HL-60/S4 (cell line): Measurements from ENCODE around the gene TSPEAR.
"Not testable (repeated sequence)": the region's sequence is repeated elsewhere in the genome, so short reads cannot be mapped to it uniquely, and the experiment has no call there.

ENCODE experiments used
- in situ Hi-C: fragments of 300-500 bp; cut with MboI; formaldehyde crosslinking; loops from 2 replicates; pipeline ENCODE4 v1.14.3; 2022; ENCODE audit warnings: low sequenced_read_pairs

TSPEAR gene

DNA sequence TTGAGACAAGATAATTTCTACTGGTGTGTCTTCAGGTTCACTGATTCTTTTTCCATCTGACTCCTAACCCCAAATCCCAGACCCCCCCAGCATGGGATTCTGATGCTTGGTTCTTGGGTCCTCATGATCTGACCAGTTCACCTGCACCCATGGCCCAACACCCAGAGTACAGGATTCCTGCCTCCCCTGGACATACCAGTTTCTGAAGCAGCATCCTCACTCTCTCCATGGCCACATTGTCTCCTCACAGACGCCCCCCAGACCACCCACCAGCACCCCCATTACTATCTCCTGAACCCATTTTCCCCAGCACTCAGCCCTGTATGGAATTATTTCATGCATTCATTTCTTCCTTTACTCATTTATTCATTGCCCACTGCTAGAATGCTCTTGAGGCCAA, 54.5 kb downstream of the TSPEAR start:
- in situ Hi-C loops: no loop called here

DNA sequence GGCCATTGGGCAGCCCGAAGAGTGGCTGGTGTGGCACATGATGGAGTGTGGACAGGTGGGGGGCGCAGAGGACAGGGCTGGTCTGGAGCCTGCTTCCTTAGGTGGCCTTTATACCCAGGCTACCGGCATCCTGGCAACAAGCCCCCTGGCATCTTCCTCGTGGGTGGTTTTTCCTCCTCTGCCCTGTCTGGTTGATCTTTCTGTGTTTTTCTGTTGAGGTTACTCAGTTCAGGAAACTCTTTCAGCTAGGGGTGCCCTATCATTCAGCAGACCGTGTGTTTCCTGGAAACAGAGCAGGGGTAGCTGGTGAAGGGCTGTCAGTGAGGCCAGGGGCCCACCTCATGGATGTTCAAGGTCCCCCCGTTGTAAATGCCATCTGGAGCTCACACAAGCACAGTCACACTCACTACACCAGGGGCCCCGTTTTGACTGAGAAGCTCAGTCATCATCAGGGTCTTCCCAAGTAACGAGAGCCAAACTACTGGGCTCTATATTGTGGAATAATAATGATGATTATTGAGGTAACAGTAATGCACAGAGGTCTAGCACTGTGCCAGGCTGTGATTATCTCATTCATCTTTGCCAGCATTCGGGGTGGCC, 56.7 kb downstream of the TSPEAR start, which contains the start of gene KRTAP12-4:
Gene KRTAP12-4, minus strand, starts transcription at position 84 of the 600 bp plus-strand sequence. Its CDS starts 45 bp downstream, at position 39.
- in situ Hi-C loops: no loop called here

GRCh38 chr21:44653656-44654575, 57.5 kb downstream of the TSPEAR start:
- in situ Hi-C loops: no loop called here

DNA sequence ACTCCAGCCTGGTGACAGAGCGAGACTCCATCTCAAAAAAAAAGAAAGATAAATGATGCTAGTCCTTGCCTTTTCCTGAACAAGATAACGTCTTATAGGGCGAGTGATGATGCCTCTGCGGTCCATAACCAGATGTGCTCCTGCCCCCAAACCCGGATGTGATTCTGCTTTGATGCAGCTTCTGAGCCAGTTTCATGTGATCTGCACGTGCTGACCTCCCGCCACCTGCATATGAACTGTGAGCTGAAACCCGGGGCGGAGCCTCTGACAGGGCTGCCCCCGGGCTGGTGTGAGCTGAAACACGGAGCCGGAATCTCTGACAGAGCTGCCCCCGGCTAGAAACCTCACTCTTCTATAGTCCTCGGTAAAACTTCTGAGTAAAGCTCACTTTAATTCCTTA, 58.2 kb downstream of the TSPEAR start:
- in situ Hi-C loops: no loop called here

DNA sequence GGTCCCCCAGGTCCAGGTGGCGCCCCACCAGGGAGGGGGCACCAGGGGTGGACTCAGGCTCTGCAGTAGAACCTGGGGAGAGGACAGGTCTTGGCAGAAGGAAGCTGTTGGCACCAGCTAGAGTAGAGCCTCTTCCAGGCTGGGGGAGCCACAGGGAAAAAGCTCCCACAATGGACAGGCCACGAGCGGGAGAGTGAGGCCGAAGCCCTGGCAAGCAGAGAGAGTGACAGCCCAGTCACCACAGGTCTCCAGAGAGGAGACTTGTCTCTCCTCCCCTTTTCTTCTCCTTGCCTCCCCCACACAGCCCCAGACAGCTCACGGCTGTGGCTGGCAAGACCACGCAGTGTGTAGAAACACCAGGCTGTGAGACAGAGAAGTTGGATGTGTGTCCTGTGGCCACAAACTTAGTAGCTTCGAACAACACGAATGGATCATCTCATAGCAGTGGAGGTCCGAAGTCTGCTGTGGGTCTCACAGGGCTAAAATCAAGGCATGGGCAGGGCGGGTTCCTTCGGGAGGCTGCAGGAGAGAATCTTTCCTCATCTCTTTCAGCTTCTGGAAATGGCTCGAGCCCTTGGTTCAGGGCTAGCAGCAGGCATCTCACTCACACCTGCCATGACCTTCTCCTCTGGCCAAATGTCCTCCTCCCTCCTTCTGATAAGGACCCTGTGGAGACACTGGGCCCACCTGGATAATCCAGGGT, 60.2 kb downstream of the TSPEAR start:
- in situ Hi-C loops: no loop called here

DNA sequence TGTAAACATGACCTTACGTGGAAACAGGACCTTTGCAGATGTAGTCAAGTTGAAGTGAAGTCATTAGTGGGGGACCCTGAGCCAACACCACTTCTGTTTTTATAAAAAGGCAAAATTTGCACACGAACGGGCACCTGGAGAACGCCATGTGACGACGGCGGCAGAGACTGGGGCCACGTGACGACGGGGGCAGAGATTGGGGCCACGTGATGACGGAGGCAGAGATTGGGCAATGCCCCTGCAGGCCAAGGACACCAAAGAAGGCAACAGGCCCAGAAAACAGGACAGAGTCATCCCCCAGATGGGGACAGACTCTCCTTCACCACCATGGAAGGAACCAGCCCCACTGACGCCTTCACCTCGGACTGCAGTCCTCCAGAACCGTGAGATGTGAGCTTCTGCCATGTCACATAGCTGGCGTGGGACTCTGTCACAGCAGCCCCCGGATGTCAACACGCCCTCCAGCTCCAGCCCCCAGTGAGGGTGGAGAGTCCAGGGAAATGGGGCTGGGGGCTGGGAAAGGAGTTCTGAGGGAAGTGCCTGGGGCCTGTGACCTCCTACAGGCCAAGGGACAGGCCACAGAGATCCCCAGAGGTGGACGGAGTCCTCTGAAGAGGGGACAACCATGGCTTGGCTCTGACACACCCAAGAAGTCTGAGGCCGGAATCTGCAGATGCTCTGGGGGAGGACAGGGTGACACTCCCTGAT, 61.0 kb downstream of the TSPEAR start:
- in situ Hi-C loops: no loop called here

DNA sequence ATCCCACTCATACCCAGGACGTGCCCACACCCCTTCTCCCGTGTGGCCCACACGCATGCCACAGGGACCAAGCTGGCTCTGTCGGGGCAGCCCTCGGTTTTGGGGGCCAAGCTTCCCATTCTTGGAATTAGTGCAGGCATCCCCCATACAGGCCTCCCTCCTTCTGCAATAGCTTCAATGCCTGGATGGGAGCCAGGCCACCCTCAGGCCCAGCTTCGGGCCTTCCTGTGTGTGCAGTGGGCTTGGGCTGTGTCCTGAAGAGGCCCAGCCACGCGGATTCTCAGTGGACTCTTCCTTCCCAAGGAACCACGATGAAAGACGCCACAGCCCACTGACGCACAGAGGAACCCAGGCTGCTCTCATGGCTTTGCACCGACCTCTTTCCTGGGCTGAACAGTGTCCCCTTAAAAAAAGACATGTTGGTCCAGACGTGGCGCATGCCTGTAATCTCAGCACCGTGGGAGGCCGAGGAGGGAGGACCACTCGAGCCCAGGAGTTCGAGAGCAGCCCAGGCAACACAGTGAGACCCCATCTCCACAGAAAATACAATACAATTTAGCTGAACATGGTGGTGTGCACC, 61.8 kb downstream of the TSPEAR start:
- in situ Hi-C loops: no loop called here

- in situ Hi-C loops: no loop called here
Measured at GRCh38 chr21:44648557-44649311, 62.6 kb downstream of the TSPEAR start.

- in situ Hi-C loops: no loop called here
Measured at GRCh38 chr21:44647222-44647552, 64.2 kb downstream of the TSPEAR start.

DNA sequence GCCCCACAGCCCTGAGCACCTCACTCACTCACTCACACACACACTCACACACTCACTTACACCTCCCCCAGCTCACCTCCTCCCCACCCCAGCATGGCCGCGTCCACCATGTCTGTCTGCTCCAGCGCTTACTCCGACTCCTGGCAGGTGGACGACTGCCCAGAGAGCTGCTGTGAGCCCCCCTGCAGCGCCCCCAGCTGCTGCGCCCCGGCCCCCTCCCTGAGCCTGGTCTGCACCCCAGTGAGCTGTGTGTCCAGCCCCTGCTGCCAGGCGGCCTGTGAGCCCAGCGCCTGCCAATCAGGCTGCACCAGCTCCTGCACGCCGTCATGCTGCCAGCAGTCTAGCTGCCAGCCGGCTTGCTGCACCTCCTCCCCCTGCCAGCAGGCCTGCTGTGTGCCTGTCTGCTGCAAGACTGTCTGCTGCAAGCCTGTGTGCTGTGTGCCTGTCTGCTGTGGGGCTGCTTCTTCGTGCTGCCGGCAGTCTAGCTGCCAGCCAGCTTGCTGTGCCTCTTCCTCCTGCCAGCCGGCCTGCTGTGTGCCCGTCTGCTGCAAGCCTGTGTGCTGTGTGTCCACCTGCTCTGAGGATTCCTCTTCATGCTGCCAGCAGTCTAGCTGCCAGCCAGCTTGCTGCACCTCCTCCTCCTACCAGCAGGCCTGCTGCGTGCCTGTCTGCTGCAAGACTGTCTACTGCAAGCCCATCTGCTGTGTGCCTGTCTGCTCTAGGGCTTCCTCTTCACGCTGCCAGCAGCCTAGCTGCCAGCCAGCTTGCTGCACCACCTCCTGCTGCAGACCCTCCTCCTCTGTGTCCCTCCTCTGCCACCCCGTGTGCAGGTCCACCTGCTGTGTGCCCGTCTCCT, 64.8 kb downstream of the TSPEAR start, which contains the start of gene KRTAP10-11:
Gene KRTAP10-11, plus strand, starts transcription at position 49 of the 856 bp plus-strand sequence. Its CDS starts 45 bp downstream, at position 94.
- in situ Hi-C loops: not testable (repeated sequence)

DNA sequence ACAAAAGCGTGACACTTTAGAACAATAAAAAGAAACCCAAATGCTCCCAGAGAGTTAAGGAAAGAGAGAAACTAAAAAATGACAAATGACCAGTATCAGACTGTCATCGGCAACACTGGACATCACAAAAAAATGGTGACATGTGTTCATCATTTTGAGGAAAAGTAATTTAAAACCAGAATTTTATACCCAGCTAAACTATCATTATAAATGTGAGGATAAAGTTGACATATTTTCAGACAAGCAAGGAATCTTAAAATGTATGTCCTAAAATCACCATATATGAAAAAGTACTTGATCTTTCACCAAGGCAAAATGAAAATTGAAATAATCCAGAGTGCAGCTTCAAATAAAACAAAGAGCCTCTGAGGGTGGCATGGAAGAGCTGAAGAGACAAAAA, 66.5 kb downstream of the TSPEAR start:
- in situ Hi-C loops: no loop called here

DNA sequence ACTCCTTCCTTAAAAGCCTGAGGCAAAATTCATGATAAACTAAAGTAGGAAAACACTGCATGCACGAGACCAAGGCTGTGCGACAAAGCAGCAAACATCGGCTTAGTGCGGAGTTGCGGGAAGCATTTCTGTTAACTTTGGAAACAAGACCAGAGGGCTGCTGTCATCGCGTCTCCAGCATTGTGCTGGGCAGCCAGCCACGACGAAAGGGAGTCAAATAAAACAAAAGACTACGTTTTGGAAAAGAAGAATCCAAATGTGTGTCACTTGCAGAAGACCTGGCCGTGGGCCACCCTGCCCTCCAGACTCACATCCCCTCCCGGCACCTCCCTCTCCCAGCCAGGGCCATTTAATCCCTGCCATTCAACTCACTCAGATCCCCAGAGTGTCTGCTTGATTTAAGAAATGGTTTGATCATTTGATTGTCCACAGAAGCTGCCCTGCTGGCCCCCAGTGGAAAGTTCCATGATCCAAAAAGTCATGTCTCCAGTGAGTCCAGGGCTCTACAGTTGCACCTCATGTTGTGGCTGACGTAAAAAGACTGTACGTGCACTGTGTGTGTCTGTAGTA, 67.5 kb downstream of the TSPEAR start:
- in situ Hi-C loops: no loop called here

DNA sequence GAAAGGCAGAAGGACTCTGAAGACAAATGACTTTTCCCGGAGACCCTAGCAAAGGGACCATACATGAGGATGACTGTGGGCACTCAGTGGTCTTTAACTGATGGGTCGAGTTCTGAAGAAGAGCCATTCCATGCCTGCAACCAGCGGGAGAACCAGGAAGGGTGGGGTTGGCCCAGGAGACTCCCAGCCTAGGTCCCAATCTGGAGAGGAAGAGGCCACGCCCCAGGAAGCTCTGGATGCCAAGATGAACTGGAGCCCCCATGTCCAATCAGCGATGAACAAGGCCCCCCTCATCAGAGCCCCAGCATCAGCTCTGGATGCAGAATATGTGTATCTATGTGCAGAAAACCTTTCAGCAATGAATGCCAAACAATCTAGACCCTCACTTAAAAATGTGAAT, 70.6 kb downstream of the TSPEAR start:
- in situ Hi-C loops: no loop called here

- in situ Hi-C loops: no loop called here
Measured at GRCh38 chr21:44639331-44639655, 72.1 kb downstream of the TSPEAR start.

GRCh38 chr21:44638506-44639330, 72.7 kb downstream of the TSPEAR start:
- in situ Hi-C loops: not testable (repeated sequence)

GRCh38 chr21:44637851-44638348, 73.5 kb downstream of the TSPEAR start:
- in situ Hi-C loops: not testable (repeated sequence)

DNA sequence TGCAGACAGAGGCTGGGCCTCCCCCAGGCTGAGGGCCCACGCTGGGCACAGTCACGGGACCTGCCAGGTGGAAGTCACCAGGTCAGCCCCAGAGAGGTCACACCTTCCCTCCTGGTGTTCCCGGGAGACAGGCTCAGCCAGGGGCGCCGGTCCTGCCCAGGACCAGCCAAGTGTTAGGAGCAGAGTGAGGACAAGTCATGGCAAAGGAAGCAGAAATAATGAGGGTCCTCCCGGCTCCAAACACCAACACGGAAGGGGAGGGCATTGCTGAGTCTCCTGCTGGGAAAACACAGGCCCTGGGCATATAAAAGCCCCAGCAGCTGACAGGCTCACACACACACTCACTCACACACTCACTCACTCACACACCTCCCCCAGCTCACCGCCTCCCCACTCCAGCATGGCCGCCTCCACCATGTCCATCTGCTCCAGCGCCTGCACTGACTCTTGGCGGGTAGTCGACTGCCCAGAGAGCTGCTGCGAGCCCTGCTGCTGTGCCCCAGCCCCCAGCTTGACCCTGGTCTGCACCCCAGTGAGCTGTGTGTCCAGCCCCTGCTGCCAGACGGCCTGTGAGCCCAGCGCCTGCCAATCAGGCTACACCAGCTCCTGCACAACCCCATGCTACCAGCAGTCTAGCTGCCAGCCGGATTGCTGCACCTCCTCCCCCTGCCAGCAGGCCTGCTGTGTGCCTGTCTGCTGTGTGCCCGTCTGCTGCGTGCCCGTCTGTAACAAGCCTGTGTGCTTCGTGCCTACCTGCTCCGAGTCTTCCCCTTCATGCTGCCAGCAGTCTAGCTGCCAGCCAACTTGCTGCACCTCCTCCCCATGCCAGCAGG, 74.1 kb downstream of the TSPEAR start, which contains the start of gene KRTAP10-10:
Gene KRTAP10-10, plus strand, starts transcription at position 339 of the 833 bp plus-strand sequence. Its CDS starts 62 bp downstream, at position 401.
- in situ Hi-C loops: no loop called here
